ENCODE data around the gene VWC2L. TPM values are rescaled to one million over a fixed set of nuclear protein-coding genes. Genes with fewer than 3 reads are reported as not detected.

VWC2L gene
- total and polyA plus RNA-seq, 2 donors (not counting 3 experiments of a cell fraction or from before 2014, with no cell fraction given), result not detected

DNA sequence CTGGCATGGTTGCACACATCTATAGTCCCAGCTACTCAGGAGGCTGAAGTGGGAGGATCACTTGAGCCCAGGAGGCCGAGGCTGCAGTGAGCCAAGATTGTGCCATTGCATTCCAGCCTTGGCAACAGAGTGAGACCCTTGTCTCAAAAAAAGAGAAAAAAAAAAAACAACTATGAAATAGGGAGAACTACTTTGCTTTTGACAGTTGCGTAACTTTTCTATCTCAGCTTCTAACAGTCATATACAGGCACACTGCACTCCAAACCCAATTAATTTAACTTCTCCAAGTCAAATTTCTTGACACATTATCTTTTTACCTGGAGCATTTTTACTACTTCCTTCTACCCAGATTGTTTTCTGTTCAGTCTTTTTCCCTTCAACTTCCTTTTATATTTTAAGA is 24.1 kb upstream of the VWC2L start:
- H3K9me1 ChIP-seq (replicated peaks; ENCODE audit: control insufficient read depth, extremely low read depth, insufficient read depth, low read length), result no peaks in the 10 kb centered on the region
- no peaks in the 10 kb centered on the region for H3K9me3 ChIP-seq (replicated peaks; ENCODE audit: control insufficient read depth, insufficient read depth, low read length)
- no peaks in the 10 kb centered on the region for H4K20me1 ChIP-seq (replicated peaks; ENCODE audit: control insufficient read depth, extremely low read depth, insufficient read depth, low read length)
- ChIA-PET CTCF (interaction anchor here (0.5 kb wide), 1 partner anchor 883 kb away, joined by 4 read pairs; no protein-coding TSS in a partner anchor), POLR2A (no interaction called here)
- DNase-seq (ENCODE audit: low read depth, low spot score), result no peak
- H3K27ac ChIP-seq (ENCODE audit: insufficient read depth, low read depth, low read length), result no peak overlapping the region
- no peak overlapping the region for H3K9ac ChIP-seq (replicated peaks; ENCODE audit: extremely low read depth, insufficient read depth, low read length)
- no peaks in the 10 kb centered on the region for H3K27me3 ChIP-seq (ENCODE audit: control insufficient read depth in 2 of 2, insufficient read depth in 2 of 2, low read length in 2 of 2)
- no peaks in the 10 kb centered on the region for H3K79me2 ChIP-seq (ENCODE audit: control insufficient read depth, insufficient read depth, low read length)
- dilution Hi-C loops (cut with MboI; ENCODE audit: extremely low pct_ligation_motif_present, low sequenced_read_pairs), result no loop called here
- H3K36me3 ChIP-seq (ENCODE audit: control insufficient read depth in 2 of 2, extremely low read depth in 1 of 2, insufficient read depth in 2 of 2, low read length in 2 of 2), result no peaks in the 10 kb centered on the region
- BruUV-seq (replicated peaks), result no TSS peak
- TF ChIP-seq JUN (IDR thresholded peaks at IDR 0.05; ENCODE audit: borderline replicate concordance, insufficient read depth, insufficient read length, low read depth), result no peak
- no peaks in the 10 kb centered on the region for H3K4me1 ChIP-seq (ENCODE audit: control insufficient read depth, extremely low read depth, insufficient read depth, low read length)
- no peak for FAIRE-seq
- intact Hi-C loops (cut with micrococcal nuclease), result no loop called here
- no peak overlapping the region for H2AFZ ChIP-seq (ENCODE audit: low read depth, low read length)
- no peak overlapping the region for H3K4me3 ChIP-seq (replicated peaks in 1 of 3; ENCODE audit: insufficient read depth in 1 of 3, low read depth in 1 of 3, low read length in 3 of 3)
- H3K4me2 ChIP-seq (ENCODE audit: insufficient read depth, low read length), result no peak overlapping the region

DNA sequence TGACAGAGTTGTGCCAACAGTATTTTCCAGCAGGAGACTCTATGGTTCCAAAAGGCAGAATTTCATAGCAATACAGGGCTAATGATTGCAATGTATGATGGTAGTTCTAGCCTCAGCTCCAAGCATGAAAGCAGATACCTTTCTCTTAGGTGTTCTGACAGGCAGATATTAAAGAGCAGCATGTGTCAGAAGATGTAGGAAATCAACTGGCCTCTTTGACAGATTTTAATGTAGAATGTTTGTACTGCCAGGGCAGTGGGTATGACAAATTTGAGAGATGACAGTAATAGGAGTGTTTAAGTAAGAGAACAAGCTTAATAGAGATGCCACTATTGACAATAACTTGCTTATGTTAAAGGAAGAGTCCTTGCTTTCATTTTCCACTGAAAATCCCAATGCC is 21.5 kb upstream of the VWC2L start:
- TF ChIP-seq POLR2A (IDR thresholded peaks at IDR 0.05; ENCODE audit: low read depth, low read length) (no peak), MAX (IDR thresholded peaks at IDR 0.05; ENCODE audit: insufficient read depth, insufficient read length) (no peak), EZH2 (IDR thresholded peaks at IDR 0.05; ENCODE audit: borderline replicate concordance, low read depth, low read length, severe bottlenecking) (no peak), GATA2 (IDR thresholded peaks at IDR 0.05; ENCODE audit: insufficient read depth, insufficient read length, low read depth, low read length) (no peak)
- Histone ChIP-seq H3K4me2 (ENCODE audit: insufficient read depth, low read length) (no peak overlapping the region), H3K27ac (ENCODE audit: insufficient read depth, low read depth, low read length) (no peak overlapping the region), H3K4me1 (ENCODE audit: control insufficient read depth, extremely low read depth, insufficient read depth, low read length) (no peaks in the 10 kb centered on the region), H4K20me1 (replicated peaks; ENCODE audit: control insufficient read depth, extremely low read depth, insufficient read depth, low read length) (no peaks in the 10 kb centered on the region), H3K4me3 (replicated peaks in 1 of 3; ENCODE audit: insufficient read depth in 1 of 3, low read depth in 1 of 3, low read length in 3 of 3) (no peak overlapping the region), H3K36me3 (ENCODE audit: control insufficient read depth in 2 of 2, extremely low read depth in 1 of 2, insufficient read depth in 2 of 2, low read length in 2 of 2) (no peaks in the 10 kb centered on the region), H3K9me1 (replicated peaks; ENCODE audit: control insufficient read depth, extremely low read depth, insufficient read depth, low read length) (no peaks in the 10 kb centered on the region), H3K79me2 (ENCODE audit: control insufficient read depth, insufficient read depth, low read length) (no peaks in the 10 kb centered on the region), H3K9me3 (replicated peaks; ENCODE audit: control insufficient read depth, insufficient read depth, low read length) (no peaks in the 10 kb centered on the region), H3K9ac (replicated peaks; ENCODE audit: extremely low read depth, insufficient read depth, low read length) (no peak overlapping the region), H2AFZ (ENCODE audit: low read depth, low read length) (no peak overlapping the region), H3K27me3 (ENCODE audit: control insufficient read depth in 2 of 2, insufficient read depth in 2 of 2, low read length in 2 of 2) (no peaks in the 10 kb centered on the region)
- ChIA-PET CTCF (no interaction called here), POLR2A (no interaction called here)
- BruUV-seq (replicated peaks), result no TSS peak
- DNase-seq (ENCODE audit: low read depth, low spot score), result no peak
- FAIRE-seq, result no peak
- intact Hi-C loops (cut with micrococcal nuclease), result no loop called here
- dilution Hi-C loops (cut with MboI; ENCODE audit: extremely low pct_ligation_motif_present, low sequenced_read_pairs), result no loop called here
